Peyer's patch (tissue), 4 donors: Measurements from ENCODE around the gene ADAP1.

Experiments
- POLR2A ChIP-seq, 2 donors: fragments of 450-650 bp; IDR thresholded peaks; one replicate each; pipeline ENCODE4 v1.5.1; 2017; ENCODE audit warnings: antibody characterized with exemption in 2 of 2, mild to moderate bottlenecking in 2 of 2, moderate library complexity in 2 of 2
- TF ChIP-seq, protein P1 (sequence below), 6 experiments: fragments of 450-650 bp in 4 of 6; fragments of 200-600 bp in 2 of 6; sonication (generic) in 1 of 6; IDR thresholded peaks; one replicate each; pipeline ENCODE4 v1.5.1; 2017 to 2019; ENCODE audit warnings: antibody characterized with exemption in 6 of 6, mild to moderate bottlenecking in 3 of 6, moderate library complexity in 1 of 6

DNA sequence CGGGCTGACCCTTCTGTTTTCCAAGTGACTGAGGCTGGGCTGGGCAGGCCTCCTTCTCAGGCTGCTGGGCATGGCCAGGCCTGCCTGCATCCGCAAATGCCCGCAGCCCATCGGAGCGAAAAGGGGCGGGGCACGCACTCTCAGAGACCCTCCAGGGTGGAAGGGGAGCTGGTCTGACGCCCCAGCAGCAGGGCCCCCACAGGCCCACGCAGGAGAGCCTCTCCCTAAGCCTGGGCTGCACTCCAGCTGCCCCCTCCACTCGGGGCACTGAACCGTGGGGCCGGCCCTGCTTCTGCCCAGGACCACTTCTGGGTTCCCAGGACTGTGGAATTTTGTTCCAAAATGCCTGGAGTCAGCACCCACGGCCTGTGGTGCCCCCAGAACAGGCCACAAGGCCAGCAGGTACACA is 9.3 kb downstream of the ADAP1 start:
- no peak for TF ChIP-seq POLR2A (IDR thresholded peaks at IDR 0.05)
- TF ChIP-seq, protein P1, sequence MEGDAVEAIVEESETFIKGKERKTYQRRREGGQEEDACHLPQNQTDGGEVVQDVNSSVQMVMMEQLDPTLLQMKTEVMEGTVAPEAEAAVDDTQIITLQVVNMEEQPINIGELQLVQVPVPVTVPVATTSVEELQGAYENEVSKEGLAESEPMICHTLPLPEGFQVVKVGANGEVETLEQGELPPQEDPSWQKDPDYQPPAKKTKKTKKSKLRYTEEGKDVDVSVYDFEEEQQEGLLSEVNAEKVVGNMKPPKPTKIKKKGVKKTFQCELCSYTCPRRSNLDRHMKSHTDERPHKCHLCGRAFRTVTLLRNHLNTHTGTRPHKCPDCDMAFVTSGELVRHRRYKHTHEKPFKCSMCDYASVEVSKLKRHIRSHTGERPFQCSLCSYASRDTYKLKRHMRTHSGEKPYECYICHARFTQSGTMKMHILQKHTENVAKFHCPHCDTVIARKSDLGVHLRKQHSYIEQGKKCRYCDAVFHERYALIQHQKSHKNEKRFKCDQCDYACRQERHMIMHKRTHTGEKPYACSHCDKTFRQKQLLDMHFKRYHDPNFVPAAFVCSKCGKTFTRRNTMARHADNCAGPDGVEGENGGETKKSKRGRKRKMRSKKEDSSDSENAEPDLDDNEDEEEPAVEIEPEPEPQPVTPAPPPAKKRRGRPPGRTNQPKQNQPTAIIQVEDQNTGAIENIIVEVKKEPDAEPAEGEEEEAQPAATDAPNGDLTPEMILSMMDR (IDR thresholded peaks at IDR 0.05): no peak
